ENCODE data around the gene IL3RA.
"Not testable (repeated sequence)": the region's sequence is repeated elsewhere in the genome, so short reads cannot be mapped to it uniquely, and the experiment has no call there.

Gene IL3RA

DNA sequence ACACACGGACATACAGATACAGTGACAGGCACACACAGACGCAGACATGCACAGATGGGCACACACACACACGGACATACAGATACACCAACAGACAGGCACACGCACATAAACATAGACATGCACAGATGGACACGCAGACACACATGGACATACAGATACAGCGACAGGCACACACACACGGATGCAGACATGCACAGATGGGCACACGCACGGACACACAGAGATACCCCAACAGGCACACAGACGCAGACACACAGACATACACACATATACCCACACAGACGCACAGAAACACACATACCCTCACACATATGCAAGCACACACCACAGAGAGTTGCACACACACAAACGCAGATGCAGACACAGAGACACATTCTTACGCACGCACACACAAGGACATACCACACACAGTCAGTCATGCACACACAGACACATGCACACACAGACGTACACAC, 79.8 kb downstream of the IL3RA start:
- no peaks in the 10 kb centered on the region for H3K27me3 Mint-ChIP-seq
- peaks cover 38% of the 10 kb centered on the region for H3K36me3 Mint-ChIP-seq (ENCODE audit: low read depth)
- H3K27ac Mint-ChIP-seq, result no peak overlapping the region
- no peaks in the 10 kb centered on the region for H3K4me1 Mint-ChIP-seq (ENCODE audit: low read depth)
- no peak overlapping the region for H3K4me3 Mint-ChIP-seq
- no peaks in the 10 kb centered on the region for H3K9me3 Mint-ChIP-seq

DNA sequence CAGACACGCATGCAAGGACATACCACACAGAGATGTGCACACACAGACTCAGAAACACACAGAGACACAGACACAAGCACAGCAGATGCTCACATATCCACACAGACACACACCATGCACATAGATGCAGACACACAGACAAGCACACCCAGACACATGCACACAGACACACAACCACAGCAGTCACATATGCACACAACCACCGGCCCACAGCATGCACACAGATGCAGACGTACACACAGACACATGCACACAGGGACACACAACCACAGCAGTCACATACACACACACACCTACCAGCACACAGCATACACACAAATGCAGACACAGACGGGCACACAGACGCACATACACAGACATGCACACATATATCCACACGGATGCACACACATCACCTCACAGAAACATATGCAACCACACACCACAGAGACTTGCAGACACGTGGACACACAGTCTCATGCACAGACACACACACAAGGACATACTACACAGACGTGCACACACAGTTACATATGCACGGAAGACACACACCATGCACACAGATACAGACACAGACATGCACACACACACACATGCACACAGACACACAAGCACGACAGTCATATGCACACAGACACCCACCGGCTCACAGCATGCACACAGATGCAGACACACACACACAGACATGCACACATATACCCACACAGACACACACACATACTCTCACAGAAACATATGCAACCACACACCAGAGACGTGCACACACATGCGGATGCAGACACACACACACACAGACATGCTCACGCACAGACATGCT, 80.6 kb downstream of the IL3RA start:
- no peaks in the 10 kb centered on the region for H3K27me3 Mint-ChIP-seq
- H3K4me1 Mint-ChIP-seq (ENCODE audit: low read depth), result no peaks in the 10 kb centered on the region
- H3K36me3 Mint-ChIP-seq (ENCODE audit: low read depth), result peaks cover 39% of the 10 kb centered on the region
- H3K4me3 Mint-ChIP-seq, result no peak overlapping the region
- peaks cover 3% of the 10 kb centered on the region for H3K9me3 Mint-ChIP-seq
- no peak overlapping the region for H3K27ac Mint-ChIP-seq

DNA sequence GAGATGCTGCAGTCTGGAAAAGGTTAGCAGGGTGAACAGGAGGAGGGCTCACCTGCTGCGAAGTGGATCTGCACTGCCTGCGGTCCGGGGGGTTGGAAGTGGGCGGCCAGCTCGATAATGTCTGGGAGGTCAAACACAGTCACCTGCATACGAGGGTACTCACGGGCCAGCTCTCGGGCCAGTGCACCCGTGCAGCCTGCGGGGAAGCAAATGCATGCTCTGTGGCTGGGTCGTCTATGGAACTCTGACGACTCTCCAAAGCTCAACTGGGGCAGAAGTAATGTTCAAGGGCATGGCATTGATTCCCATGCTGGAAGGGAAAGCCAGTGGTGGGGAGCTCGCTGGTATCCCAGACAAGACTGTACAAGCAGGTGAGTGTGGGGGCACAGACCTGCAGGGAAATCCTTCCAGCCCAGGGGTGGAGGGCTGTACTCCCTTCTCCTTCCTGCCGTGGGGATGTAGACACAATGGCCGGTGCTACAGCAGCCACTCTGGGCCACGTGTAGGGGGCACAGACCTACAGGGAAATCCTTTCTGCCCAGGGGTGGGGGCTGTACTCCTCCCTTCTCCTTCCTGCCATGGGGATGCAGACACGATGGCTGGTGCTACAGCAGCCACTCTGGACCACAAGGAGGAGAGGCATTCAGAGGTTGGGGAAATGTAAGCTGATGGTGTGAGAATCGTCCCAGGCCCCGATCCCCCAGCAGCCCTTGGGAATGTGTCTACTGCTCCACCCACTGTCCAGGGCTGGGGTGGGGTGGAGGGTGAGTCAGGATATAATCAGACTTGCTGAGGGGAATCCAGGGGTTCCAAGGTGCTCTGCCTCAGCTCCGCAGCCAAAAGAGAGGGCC, 81.6 kb downstream of the IL3RA start:
- no peak overlapping the region for H3K27ac Mint-ChIP-seq
- H3K9me3 Mint-ChIP-seq, result peaks cover 3% of the 10 kb centered on the region
- no peaks in the 10 kb centered on the region for H3K4me1 Mint-ChIP-seq (ENCODE audit: low read depth)
- H3K4me3 Mint-ChIP-seq, result no peak overlapping the region
- H3K27me3 Mint-ChIP-seq, result no peaks in the 10 kb centered on the region
- H3K36me3 Mint-ChIP-seq (ENCODE audit: low read depth), result peaks cover 39% of the 10 kb centered on the region

- Mint-ChIP-seq H3K4me1 (ENCODE audit: low read depth) (no peaks in the 10 kb centered on the region), H3K4me3 (no peak overlapping the region), H3K36me3 (ENCODE audit: low read depth) (peaks cover 40% of the 10 kb centered on the region), H3K9me3 (peaks cover 3% of the 10 kb centered on the region), H3K27ac (no peak overlapping the region), H3K27me3 (no peaks in the 10 kb centered on the region)
Observed at GRCh38 chrX:1418901-1419544, 82.4 kb downstream of the IL3RA start.

- Mint-ChIP-seq H3K9me3 (peaks cover 5% of the 10 kb centered on the region), H3K4me3 (peak overlapping the region; percentile 0)
Observed at GRCh38 chrX:1419545-1420355, 83.2 kb downstream of the IL3RA start.

GRCh38 chrX:1420371-1420770, 83.8 kb downstream of the IL3RA start:
- Mint-ChIP-seq H3K27me3 (no peaks in the 10 kb centered on the region), H3K9me3 (peaks cover 9% of the 10 kb centered on the region), H3K36me3 (ENCODE audit: low read depth) (peaks cover 50% of the 10 kb centered on the region), H3K4me1 (ENCODE audit: low read depth) (no peaks in the 10 kb centered on the region), H3K4me3 (no peak overlapping the region), H3K27ac (peak overlapping the region; percentile 65)

More at GRCh38 chrX:1419545-1420355, 83.2 kb downstream of the IL3RA start:
- Mint-ChIP-seq H3K27me3 (no peaks in the 10 kb centered on the region), H3K36me3 (ENCODE audit: low read depth) (peaks cover 43% of the 10 kb centered on the region), H3K4me1 (ENCODE audit: low read depth) (no peaks in the 10 kb centered on the region), H3K27ac (peak overlapping the region; percentile 65)

GRCh38 chrX:1421433-1422134, 85.0 kb downstream of the IL3RA start:
- H3K4me3 Mint-ChIP-seq, result no peak overlapping the region
- H3K27ac Mint-ChIP-seq, result no peak overlapping the region
- peaks cover 9% of the 10 kb centered on the region for H3K9me3 Mint-ChIP-seq
- no peaks in the 10 kb centered on the region for H3K4me1 Mint-ChIP-seq (ENCODE audit: low read depth)
- H3K36me3 Mint-ChIP-seq (ENCODE audit: low read depth), result peaks cover 58% of the 10 kb centered on the region
- no peaks in the 10 kb centered on the region for H3K27me3 Mint-ChIP-seq

DNA sequence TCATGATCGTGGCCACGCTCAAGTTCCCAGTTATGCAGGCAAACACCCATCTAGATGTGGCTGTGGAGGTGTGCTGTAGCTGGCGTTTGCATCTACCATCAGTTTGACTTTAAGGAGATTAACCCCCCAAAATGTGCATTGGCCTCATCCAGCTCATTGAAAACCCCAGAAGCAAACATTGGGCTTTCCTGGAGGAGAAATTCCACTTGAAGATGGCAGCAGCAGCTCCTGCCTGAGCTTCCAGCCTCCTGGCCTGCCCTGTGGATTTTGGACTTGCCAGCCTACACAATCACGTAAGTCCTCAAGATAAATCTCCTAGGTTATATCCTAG, 85.5 kb downstream of the IL3RA start:
- Mint-ChIP-seq H3K27me3 (no peaks in the 10 kb centered on the region), H3K9me3 (peaks cover 9% of the 10 kb centered on the region), H3K4me1 (ENCODE audit: low read depth) (no peaks in the 10 kb centered on the region), H3K36me3 (ENCODE audit: low read depth) (peaks cover 62% of the 10 kb centered on the region), H3K27ac (no peak overlapping the region), H3K4me3 (no peak overlapping the region)

DNA sequence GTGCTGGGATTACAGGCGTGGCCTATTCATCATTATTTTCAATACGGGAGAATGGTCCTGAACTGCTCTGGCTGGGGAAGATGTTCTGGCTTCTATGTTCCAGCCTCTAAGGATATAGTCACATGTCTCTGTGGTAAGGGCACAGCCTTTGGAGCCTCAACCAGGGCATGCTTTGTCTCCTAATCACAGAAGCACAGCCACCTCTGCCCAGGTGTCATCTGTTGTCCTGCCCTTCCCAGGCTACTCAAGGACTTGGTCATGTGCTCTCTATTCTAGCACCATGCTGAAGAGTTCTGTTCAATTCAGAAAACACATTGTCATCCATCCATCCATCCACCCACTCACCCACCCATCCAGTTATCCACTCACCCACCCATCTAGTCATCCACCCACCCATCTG, 86.6 kb downstream of the IL3RA start:
- H3K27ac Mint-ChIP-seq, result no peak overlapping the region
- H3K4me3 Mint-ChIP-seq, result no peak overlapping the region

DNA sequence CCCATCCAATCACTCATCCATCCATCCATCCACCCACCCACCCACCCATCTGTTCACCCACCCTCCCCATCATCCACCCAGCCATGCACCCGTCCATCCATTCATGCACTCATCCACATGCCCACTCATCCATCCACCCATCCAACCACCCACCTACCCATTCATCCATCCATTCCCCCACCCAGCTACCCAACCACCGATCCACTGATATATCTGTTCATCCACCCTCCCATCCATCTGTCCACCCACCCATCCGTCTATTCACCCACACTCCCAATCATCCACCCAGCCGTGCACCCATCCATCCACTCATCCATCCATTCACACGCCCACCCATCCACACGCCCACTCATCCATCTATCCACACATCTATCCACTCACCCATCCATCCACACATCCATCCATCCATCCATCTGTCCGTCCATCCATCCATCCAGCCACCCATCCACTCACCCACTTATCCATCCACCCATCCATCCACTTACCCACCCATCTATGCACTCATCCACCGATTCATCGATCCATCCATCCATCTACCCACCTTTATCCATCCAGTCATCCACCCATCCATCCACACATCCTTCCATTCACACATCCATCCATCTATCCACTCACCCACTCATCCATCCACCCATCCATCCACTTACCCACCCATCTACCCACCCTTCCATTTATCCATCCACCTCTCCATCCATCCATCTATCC, 87.7 kb downstream of the IL3RA start:
- no peaks in the 10 kb centered on the region for H3K4me1 Mint-ChIP-seq (ENCODE audit: low read depth)
- no peak overlapping the region for H3K27ac Mint-ChIP-seq
- peaks cover 9% of the 10 kb centered on the region for H3K9me3 Mint-ChIP-seq
- H3K4me3 Mint-ChIP-seq, result no peak overlapping the region
- peaks cover 66% of the 10 kb centered on the region for H3K36me3 Mint-ChIP-seq (ENCODE audit: low read depth)
- no peaks in the 10 kb centered on the region for H3K27me3 Mint-ChIP-seq

More for the DNA sequence above, 86.6 kb downstream of the IL3RA start:
- peaks cover 66% of the 10 kb centered on the region for H3K36me3 Mint-ChIP-seq (ENCODE audit: low read depth)
- H3K4me1 Mint-ChIP-seq (ENCODE audit: low read depth), result no peaks in the 10 kb centered on the region
- peaks cover 9% of the 10 kb centered on the region for H3K9me3 Mint-ChIP-seq
- H3K27me3 Mint-ChIP-seq, result no peaks in the 10 kb centered on the region

- Mint-ChIP-seq H3K4me3 (no peak overlapping the region), H3K4me1 (ENCODE audit: low read depth) (no peaks in the 10 kb centered on the region), H3K27me3 (no peaks in the 10 kb centered on the region), H3K36me3 (ENCODE audit: low read depth) (peaks cover 57% of the 10 kb centered on the region), H3K9me3 (peaks cover 9% of the 10 kb centered on the region), H3K27ac (no peak overlapping the region)
Observed at GRCh38 chrX:1425381-1425780, 88.8 kb downstream of the IL3RA start.

DNA sequence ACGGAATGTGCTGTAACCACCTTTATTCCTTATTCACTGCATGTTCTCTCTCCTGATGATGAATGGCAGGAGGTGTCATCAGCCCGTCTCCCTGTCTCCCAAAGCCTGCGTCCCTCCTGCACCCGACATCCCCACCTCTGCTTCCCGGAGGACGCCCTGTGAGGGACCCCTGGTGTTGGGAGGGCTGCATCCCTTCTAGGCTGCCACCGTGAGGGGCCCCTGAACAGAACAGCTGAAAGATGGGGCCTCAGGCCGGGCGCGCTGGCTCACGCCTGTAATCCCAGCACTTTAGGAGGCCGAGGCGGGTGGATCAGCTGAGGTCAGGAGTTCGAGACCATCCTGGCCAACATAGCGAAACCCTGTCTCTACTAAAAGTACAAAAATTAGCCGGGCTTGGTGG, 89.7 kb downstream of the IL3RA start:
- not testable (repeated sequence) for H3K9me3 Mint-ChIP-seq; H3K27me3 Mint-ChIP-seq; H3K4me3 Mint-ChIP-seq; H3K4me1 Mint-ChIP-seq (ENCODE audit: low read depth); H3K27ac Mint-ChIP-seq
- H3K36me3 Mint-ChIP-seq (ENCODE audit: low read depth), result peaks cover 54% of the 10 kb centered on the region

- Mint-ChIP-seq H3K9me3 (peaks cover 6% of the 10 kb centered on the region), H3K27ac (no peak overlapping the region), H3K36me3 (ENCODE audit: low read depth) (peaks cover 40% of the 10 kb centered on the region), H3K27me3 (no peaks in the 10 kb centered on the region), H3K4me1 (ENCODE audit: low read depth) (no peaks in the 10 kb centered on the region), H3K4me3 (no peak overlapping the region)
Observed at GRCh38 chrX:1427756-1428155, 91.2 kb downstream of the IL3RA start.

All from stimulated activated naive CD8-positive, alpha-beta T cell treated with anti-CD3 and anti-CD28 coated beads, Interleukin-15, Interleukin-2, amounts not matched to agents 100 ng/mL and 50 ng/mL, for 24 hours (primary cell).